ENCODE data around the gene PTGDS. TPM values are rescaled to one million over a fixed set of nuclear protein-coding genes. Genes with fewer than 3 reads are reported as not detected.

Gene PTGDS
- polyA plus RNA-seq, 1 donor from 2014 or later = 2.0 TPM

DNA sequence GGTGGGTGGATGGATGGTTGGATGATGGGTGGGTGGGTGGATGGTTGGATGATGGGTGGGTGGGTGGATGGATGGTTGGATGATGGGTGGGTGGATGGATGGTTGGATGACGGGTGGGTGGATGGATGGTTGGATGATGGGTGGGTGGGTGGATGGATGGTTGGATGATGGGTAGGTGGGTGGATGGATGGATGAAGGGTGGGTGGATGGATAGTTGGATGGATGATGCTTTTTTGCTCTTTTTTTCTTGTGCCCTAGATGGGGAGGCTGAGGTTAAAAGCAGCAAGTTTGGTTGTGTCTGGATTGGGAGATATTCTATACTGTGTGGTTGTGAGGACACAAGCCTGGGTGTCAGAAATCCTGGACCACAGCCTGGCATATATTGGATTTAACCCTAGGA, 19.8 kb upstream of the PTGDS start:
- Histone ChIP-seq H3K79me2 (replicated peaks; ENCODE audit: insufficient read depth, low read length) (no peaks in the 10 kb centered on the region), H3K36me3 (ENCODE audit: insufficient read depth, low read length) (no peaks in the 10 kb centered on the region), H3K9me3 (ENCODE audit: low read length) (no peaks in the 10 kb centered on the region), H3K9me2 (ENCODE audit: insufficient read depth, low read length) (no peaks in the 10 kb centered on the region), H3K4me2 (ENCODE audit: low read length) (no peak overlapping the region), H4K20me1 (ENCODE audit: insufficient read depth) (no peaks in the 10 kb centered on the region), H3F3A (ENCODE audit: insufficient read depth, low read length, poor library complexity, severe bottlenecking) (no peaks in the 10 kb centered on the region), H3K27ac (ENCODE audit: low read length) (no peak overlapping the region), H3K27me3 (ENCODE audit: insufficient read depth, low read depth, low read length) (no peaks in the 10 kb centered on the region), H3K9ac (ENCODE audit: low read length) (no peak overlapping the region), H2AFZ (ENCODE audit: low read depth, low read length) (no peak overlapping the region), H3K4me3 (ENCODE audit: low read length) (no peak overlapping the region)
- TF ChIP-seq EP300 (conservative IDR thresholded peaks at IDR 0.05; ENCODE audit: poor library complexity, severe bottlenecking) = no peak
- TF ChIP-seq RAD21 (conservative IDR thresholded peaks at IDR 0.05) = no peak
- TF ChIP-seq, protein P1, sequence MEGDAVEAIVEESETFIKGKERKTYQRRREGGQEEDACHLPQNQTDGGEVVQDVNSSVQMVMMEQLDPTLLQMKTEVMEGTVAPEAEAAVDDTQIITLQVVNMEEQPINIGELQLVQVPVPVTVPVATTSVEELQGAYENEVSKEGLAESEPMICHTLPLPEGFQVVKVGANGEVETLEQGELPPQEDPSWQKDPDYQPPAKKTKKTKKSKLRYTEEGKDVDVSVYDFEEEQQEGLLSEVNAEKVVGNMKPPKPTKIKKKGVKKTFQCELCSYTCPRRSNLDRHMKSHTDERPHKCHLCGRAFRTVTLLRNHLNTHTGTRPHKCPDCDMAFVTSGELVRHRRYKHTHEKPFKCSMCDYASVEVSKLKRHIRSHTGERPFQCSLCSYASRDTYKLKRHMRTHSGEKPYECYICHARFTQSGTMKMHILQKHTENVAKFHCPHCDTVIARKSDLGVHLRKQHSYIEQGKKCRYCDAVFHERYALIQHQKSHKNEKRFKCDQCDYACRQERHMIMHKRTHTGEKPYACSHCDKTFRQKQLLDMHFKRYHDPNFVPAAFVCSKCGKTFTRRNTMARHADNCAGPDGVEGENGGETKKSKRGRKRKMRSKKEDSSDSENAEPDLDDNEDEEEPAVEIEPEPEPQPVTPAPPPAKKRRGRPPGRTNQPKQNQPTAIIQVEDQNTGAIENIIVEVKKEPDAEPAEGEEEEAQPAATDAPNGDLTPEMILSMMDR (IDR thresholded peaks at IDR 0.05; ENCODE audit: poor library complexity, severe bottlenecking) = no peak
- TF ChIP-seq MXI1 (conservative IDR thresholded peaks at IDR 0.05; ENCODE audit: poor library complexity, severe bottlenecking) = no peak
- no peak for TF ChIP-seq TAF1 (IDR thresholded peaks at IDR 0.05; ENCODE audit: low read depth)
- TF ChIP-seq POLR2AphosphoS5 (IDR thresholded peaks at IDR 0.05) = no peak
- no peak for TF ChIP-seq SMC3 (conservative IDR thresholded peaks at IDR 0.05; ENCODE audit: poor library complexity)

DNA sequence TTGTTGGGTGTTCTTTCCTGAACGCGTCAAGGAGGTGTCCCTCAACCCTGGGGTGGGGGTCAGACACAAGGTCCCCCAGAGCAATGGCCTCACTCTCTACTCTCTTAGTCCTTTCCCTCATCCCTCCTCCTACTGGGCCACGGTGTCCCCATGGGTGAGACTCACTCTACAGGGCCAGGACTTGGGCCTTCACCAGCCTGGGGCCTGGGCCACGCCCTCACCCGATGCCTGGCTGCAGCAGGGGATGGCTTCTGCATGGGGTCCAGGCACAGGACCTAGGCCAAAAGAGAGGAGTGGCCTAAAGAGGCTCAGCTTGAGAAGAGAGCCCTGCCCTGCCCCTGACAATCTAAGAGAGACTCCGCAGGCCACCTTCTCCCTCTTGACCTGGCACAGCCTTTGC, 19.4 kb upstream of the PTGDS start:
- no peaks in the 10 kb centered on the region for H3F3A ChIP-seq (ENCODE audit: insufficient read depth, low read length, poor library complexity, severe bottlenecking)
- H4K20me1 ChIP-seq (ENCODE audit: insufficient read depth) = no peaks in the 10 kb centered on the region
- H3K27ac ChIP-seq (ENCODE audit: low read length) = no peak overlapping the region
- no peak overlapping the region for H3K9ac ChIP-seq (ENCODE audit: low read length)
- no peaks in the 10 kb centered on the region for H3K9me2 ChIP-seq (ENCODE audit: insufficient read depth, low read length)
- H3K27me3 ChIP-seq (ENCODE audit: insufficient read depth, low read depth, low read length) = no peaks in the 10 kb centered on the region
- no peak for TF ChIP-seq POLR2AphosphoS5 (IDR thresholded peaks at IDR 0.05)
- TF ChIP-seq RAD21 (conservative IDR thresholded peaks at IDR 0.05) = no peak
- TF ChIP-seq EZH2 (IDR thresholded peaks at IDR 0.05; ENCODE audit: borderline replicate concordance, insufficient read depth, low read length, poor library complexity, severe bottlenecking) = no peak
- TF ChIP-seq EP300 (conservative IDR thresholded peaks at IDR 0.05; ENCODE audit: poor library complexity, severe bottlenecking) = no peak
- no peak for TF ChIP-seq SMC3 (conservative IDR thresholded peaks at IDR 0.05; ENCODE audit: poor library complexity)
- TF ChIP-seq, protein P1 (IDR thresholded peaks at IDR 0.05; ENCODE audit: poor library complexity, severe bottlenecking) = no peak
- TF ChIP-seq MXI1 (conservative IDR thresholded peaks at IDR 0.05; ENCODE audit: poor library complexity, severe bottlenecking) = no peak
- no peak for TF ChIP-seq TAF1 (IDR thresholded peaks at IDR 0.05; ENCODE audit: low read depth)
- TF ChIP-seq REST (IDR thresholded peaks at IDR 0.05; ENCODE audit: borderline replicate concordance) = no peak
- H3K4me2 ChIP-seq (ENCODE audit: low read length) = no peak overlapping the region
- H3K79me2 ChIP-seq (replicated peaks; ENCODE audit: insufficient read depth, low read length) = no peaks in the 10 kb centered on the region
- H3K4me3 ChIP-seq (ENCODE audit: low read length) = no peak overlapping the region
- no peaks in the 10 kb centered on the region for H3K9me3 ChIP-seq (ENCODE audit: low read length)
- no peak overlapping the region for H2AFZ ChIP-seq (ENCODE audit: low read depth, low read length)
- H3K36me3 ChIP-seq (ENCODE audit: insufficient read depth, low read length) = no peaks in the 10 kb centered on the region

Data from neural cell (in vitro differentiated cells).